ENCODE data around the gene APOC1. TPM values are rescaled to one million over a fixed set of nuclear protein-coding genes. Genes with fewer than 3 reads are reported as not detected.
"Not testable (repeated sequence)": the region's sequence is repeated elsewhere in the genome, so short reads cannot be mapped to it uniquely, and the experiment has no call there.

APOC1 gene
- total RNA-seq, 1 donor from 2014 or later = 89.4 TPM

DNA sequence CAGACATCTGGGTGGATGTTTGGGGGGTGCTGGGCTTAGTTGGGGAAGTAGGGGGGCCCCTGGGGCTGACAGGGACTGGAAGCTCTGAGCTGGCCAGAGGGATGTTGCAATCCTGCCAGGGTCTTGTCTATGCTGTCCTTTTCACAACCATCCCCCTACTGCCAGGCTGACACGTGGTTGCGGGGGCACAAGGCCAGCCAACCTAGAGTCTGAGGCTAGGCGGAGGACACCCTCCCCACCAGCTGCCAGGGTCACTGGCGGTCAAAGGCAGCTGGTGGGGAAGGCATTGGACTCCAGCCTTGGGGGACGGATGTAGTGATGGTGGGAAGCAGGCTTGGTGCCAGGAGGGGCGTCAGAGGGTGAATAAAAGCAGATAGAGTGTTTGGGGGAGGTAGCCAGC is 1.6 kb upstream of the APOC1 start:
- Mint-ChIP-seq H3K27me3 (peaks cover 6% of the 10 kb centered on the region), H3K9me3 (ENCODE audit: low read depth) (no peaks in the 10 kb centered on the region), H3K4me3 (ENCODE audit: low read depth) (no peak overlapping the region), H3K36me3 (ENCODE audit: insufficient read depth) (peaks cover 5% of the 10 kb centered on the region), H3K27ac (no peak overlapping the region), H3K4me1 (ENCODE audit: low read depth) (peaks cover 24% of the 10 kb centered on the region)
- TF ChIP-seq CTCF (IDR thresholded peaks at IDR 0.05; ENCODE audit: unreplicated experiment) = no peak
- DNase-seq (ENCODE audit: low spot score, unreplicated experiment) = no peak

DNA sequence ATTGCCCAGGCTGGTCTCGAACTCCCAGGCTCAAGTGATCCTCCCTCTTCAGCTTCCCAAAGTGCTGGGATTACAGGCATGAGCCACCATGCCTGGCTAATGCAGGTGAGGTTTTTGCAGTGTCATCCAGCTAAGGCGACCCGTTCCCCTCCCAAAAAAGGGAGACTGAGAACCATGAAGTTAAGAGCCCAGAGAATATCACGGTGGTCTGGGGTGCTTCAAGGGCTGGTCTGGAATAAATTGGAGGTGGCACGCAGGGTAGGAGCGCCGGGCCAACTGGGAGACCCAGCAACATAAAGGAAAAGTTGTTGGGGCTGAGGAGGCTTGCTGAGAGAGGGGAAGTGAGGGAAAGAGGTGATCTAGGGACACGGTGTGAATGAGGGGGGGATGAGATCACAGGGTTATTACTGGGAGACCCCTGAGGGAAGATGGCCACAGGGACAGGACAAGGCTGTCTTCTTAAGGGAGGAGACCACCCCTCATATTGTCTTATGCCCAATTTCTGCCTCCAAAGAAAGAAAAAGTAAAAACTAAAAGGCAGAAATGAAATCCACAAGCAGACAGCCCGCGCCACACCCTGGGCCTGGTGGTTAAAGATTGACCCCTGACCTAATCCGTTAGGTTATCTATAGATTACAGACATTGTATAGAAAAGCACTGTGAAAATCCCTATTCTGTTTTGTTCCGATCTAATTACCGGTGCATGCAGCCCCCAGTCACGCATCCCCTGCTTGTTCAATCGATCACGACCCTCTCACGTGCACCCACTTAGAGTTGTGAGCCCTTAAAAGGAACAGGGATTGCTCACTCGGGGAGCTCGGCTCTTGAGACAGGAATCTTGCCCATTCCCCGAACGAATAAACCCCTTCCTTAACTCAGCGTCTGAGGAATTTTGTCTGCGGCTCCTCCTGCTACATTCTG is 636 bp upstream of the APOC1 start:
- not testable (repeated sequence) for DNase-seq (ENCODE audit: low spot score, unreplicated experiment); H3K9me3 Mint-ChIP-seq (ENCODE audit: low read depth); H3K36me3 Mint-ChIP-seq (ENCODE audit: insufficient read depth); H3K27me3 Mint-ChIP-seq
- Mint-ChIP-seq H3K4me1 (ENCODE audit: low read depth) (peaks cover 24% of the 10 kb centered on the region), H3K4me3 (ENCODE audit: low read depth) (peak overlapping the region; percentile 98), H3K27ac (peak overlapping the region; percentile 99)

- peaks cover 1% of the 10 kb centered on the region for H3K36me3 Mint-ChIP-seq (ENCODE audit: insufficient read depth)
- no peak for DNase-seq (ENCODE audit: low spot score, unreplicated experiment)
- H3K4me3 Mint-ChIP-seq (ENCODE audit: low read depth) = no peak overlapping the region
- H3K27me3 Mint-ChIP-seq = peaks cover 4% of the 10 kb centered on the region
- no peaks in the 10 kb centered on the region for H3K9me3 Mint-ChIP-seq (ENCODE audit: low read depth)
- TF ChIP-seq CTCF (IDR thresholded peaks at IDR 0.05; ENCODE audit: unreplicated experiment) = no peak
- H3K27ac Mint-ChIP-seq = peak overlapping the region; percentile 63
- peaks cover 16% of the 10 kb centered on the region for H3K4me1 Mint-ChIP-seq (ENCODE audit: low read depth)
These were observed 9.9 kb downstream of the APOC1 start for GRCh38 chr19:44924243-44924725.

DNA sequence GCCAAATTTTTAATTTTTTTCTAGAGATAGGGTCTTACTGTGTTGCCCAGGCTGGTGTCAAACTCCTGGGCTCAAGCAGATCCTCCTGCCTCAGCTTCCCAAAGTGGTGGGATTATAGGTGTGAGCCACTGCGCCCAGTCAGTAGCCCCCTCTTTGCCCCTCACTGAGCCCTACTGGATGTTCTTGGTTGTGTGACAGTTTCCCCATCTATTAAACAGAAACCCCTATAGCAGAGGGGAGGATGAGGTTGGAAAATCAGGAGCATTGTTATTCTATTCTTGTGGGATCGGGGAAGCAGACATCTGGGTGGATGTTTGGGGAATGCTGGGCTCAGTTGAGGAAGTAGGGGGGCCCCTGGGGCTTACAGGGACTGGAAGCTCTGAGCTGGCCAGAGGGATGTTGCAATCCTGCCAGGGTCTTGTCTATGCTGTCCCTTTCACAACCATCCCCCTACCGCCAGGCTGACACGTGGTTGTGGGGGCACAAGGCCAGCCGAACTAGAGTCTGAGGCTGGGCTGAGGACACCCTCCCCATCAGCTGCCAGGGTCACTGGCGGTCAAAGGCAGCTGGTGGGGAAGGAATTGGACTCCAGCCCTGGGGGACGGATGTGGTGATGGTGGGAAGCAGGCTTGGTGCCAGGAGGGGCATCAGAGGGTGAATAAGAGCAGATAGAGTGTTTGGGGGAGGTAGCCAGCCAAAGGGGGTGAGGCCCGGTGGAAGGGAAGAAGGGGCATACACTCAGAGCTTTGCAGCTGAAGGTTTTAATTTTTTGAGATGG is 10.9 kb downstream of the APOC1 start:
- Mint-ChIP-seq H3K27me3 (peaks cover 4% of the 10 kb centered on the region), H3K36me3 (ENCODE audit: insufficient read depth) (peaks cover 1% of the 10 kb centered on the region), H3K4me3 (ENCODE audit: low read depth) (no peak overlapping the region), H3K4me1 (ENCODE audit: low read depth) (peaks cover 24% of the 10 kb centered on the region), H3K9me3 (ENCODE audit: low read depth) (no peaks in the 10 kb centered on the region), H3K27ac (no peak overlapping the region)
- no peak for DNase-seq (ENCODE audit: low spot score, unreplicated experiment)
- TF ChIP-seq CTCF (IDR thresholded peaks at IDR 0.05; ENCODE audit: unreplicated experiment) = no peak

DNA sequence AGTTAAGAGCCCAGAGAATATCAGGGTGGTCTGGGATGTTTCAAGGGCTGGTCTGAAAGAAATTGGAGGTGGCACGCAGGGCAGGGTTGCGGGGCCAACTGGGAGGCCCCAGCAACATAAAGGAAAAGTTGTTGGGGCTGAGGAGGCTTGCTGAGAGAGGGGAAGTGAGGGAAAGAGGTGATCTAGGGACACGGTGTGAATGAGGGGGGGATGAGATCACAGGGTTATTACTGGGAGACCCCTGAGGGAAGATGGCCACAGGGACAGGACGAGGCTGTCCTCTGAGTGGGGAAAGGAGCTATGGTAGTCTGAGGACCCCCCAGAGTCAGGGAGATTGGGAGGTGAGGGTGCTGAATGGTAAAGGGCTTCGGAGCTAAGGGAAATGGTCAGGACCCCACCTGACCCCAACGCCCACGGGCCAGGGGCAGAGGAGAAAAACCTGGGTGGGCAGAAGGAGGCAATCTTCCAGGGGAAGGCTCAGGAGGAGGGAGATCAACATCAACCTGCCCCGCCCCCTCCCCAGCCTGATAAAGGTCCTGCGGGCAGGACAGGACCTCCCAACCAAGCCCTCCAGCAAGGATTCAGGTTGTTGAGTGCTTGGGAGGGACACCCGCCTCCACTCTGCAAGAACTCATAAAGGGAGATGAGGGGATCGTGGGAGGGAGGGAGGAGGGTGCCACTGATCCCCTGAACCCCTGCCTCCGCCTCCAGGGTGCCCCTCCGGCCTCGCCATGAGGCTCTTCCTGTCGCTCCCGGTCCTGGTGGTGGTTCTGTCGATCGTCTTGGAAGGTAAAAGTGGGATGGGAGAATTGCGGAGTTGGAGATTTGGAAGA is 12.1 kb downstream of the APOC1 start:
- not testable (repeated sequence) for DNase-seq (ENCODE audit: low spot score, unreplicated experiment)

More for the DNA sequence above, 12.1 kb downstream of the APOC1 start:
- H3K27me3 Mint-ChIP-seq; H3K9me3 Mint-ChIP-seq (ENCODE audit: low read depth); H3K36me3 Mint-ChIP-seq (ENCODE audit: insufficient read depth): not testable (repeated sequence)
- H3K4me1 Mint-ChIP-seq (ENCODE audit: low read depth) = peaks cover 24% of the 10 kb centered on the region
- peak overlapping the region; percentile 70 for H3K4me3 Mint-ChIP-seq (ENCODE audit: low read depth)
- H3K27ac Mint-ChIP-seq = peak overlapping the region; percentile 83

Measured in progenitor cell of endocrine pancreas (in vitro differentiated cells).